WTC11 (cell line): Measurements from ENCODE around the gene LAMA4. TPM values are rescaled to one million over a fixed set of nuclear protein-coding genes. Genes with fewer than 3 reads are reported as not detected.

Experiments used
- ATAC-seq: fragments of 200-7000 bp; cut with Tn5 transposase; 2 replicates; pipeline ENCODE4 v1.10.0; 2021; ENCODE audit warnings: mild to moderate bottlenecking, moderate library complexity
- CTCF ChIA-PET: fragments of 300-600 bp; sonication (Branson Sonifier 250); formaldehyde crosslinking; loops from one replicate; lab custom pipeline; 2021; ENCODE audit warnings: antibody characterized with exemption; lab: Charles Lee
- POLR2A ChIA-PET: fragments of 350-600 bp; sonication (Branson Sonifier 250); formaldehyde crosslinking; loops from one replicate; lab custom pipeline; 2021; ENCODE audit warnings: antibody characterized with exemption; lab: Charles Lee
- DNase-seq: peaks from one replicate; pipeline ENCODE4 v3.0.0; 2021; ENCODE audit warnings: low spot score
- H3K27ac Mint-ChIP-seq: 2 replicates; pipeline ENCODE4 v1.8.0; 2021; ENCODE audit warnings: mixed read lengths
- H3K27me3 Mint-ChIP-seq: 2 replicates; pipeline ENCODE4 v1.8.0; 2021; ENCODE audit warnings: low read depth, mild to moderate bottlenecking, moderate library complexity, mixed read lengths
- H3K36me3 Mint-ChIP-seq: 2 replicates; pipeline ENCODE4 v1.8.0; 2021; ENCODE audit warnings: mixed read lengths
- H3K4me1 Mint-ChIP-seq: 2 replicates; pipeline ENCODE4 v1.8.0; 2022; ENCODE audit warnings: mixed read lengths
- H3K4me3 Mint-ChIP-seq: 2 replicates; pipeline ENCODE4 v1.8.0; 2021; ENCODE audit warnings: mild to moderate bottlenecking, moderate library complexity, mixed read lengths
- H3K9me3 Mint-ChIP-seq: 2 replicates; pipeline ENCODE4 v1.8.0; 2021; ENCODE audit warnings: mixed read lengths
- ESRRA ChIP-seq: sonication (generic); formaldehyde crosslinking; IDR thresholded peaks from 2 replicates; pipeline ENCODE4 v1.8.1; 2022; ENCODE audit warnings: mild to moderate bottlenecking, missing genetic modification reagents, borderline replicate concordance
- NFATC4 ChIP-seq: fragments of 250-450 bp; sonication (Bioruptor Pico); IDR thresholded peaks from 2 replicates; pipeline ENCODE4 v1.9.0; 2021; ENCODE audit warnings: mild to moderate bottlenecking
- TP53 ChIP-seq: sonication (generic); formaldehyde crosslinking; IDR thresholded peaks from 2 replicates; pipeline ENCODE4 v1.8.1; 2023; ENCODE audit warnings: mild to moderate bottlenecking, missing genetic modification reagents
- ZNF232 ChIP-seq: sonication (generic); formaldehyde crosslinking; IDR thresholded peaks from 2 replicates; pipeline ENCODE4 v1.8.0; 2022; ENCODE audit warnings: mild to moderate bottlenecking, missing genetic modification reagents
- total RNA-seq: library from RNA; stranded (reverse); gene quantifications from 3 replicates; pipeline ENCODE4 v1.2.3, GENCODE V29; 2021
- TF ChIP-seq, protein P1 (sequence below): sonication (generic); formaldehyde crosslinking; IDR thresholded peaks from 2 replicates; pipeline ENCODE4 v1.8.1; 2023; ENCODE audit warnings: mild to moderate bottlenecking, missing genetic modification reagents, borderline replicate concordance
- TF ChIP-seq, protein P2 (sequence below): fragments of 250-450 bp; sonication (Bioruptor Pico); IDR thresholded peaks from 2 replicates; pipeline ENCODE4 v2.1.2; 2022; ENCODE audit warnings: mild to moderate bottlenecking, moderate library complexity
- TF ChIP-seq, protein P3 (sequence below): fragments of 250-450 bp; sonication (Bioruptor Pico); IDR thresholded peaks from 2 replicates; pipeline ENCODE4 v1.9.0; 2021; ENCODE audit warnings: moderate library complexity, mild to moderate bottlenecking, inconsistent platforms, borderline replicate concordance
- TF ChIP-seq, protein P4 (sequence below): fragments of 250-450 bp; sonication (Bioruptor Pico); IDR thresholded peaks from 2 replicates; pipeline ENCODE4 v1.9.0; 2021; ENCODE audit warnings: mild to moderate bottlenecking
- TF ChIP-seq, protein P5 (sequence below): sonication (generic); formaldehyde crosslinking; conservative IDR thresholded peaks from 2 replicates; pipeline ENCODE4 v1.8.1; 2023; ENCODE audit warnings: mild to moderate bottlenecking, low read depth, missing genetic modification reagents, moderate library complexity
- TF ChIP-seq, protein P6 (sequence below): fragments of 250-450 bp; sonication (Bioruptor Pico); IDR thresholded peaks from 2 replicates; pipeline ENCODE4 v1.9.0; 2021; ENCODE audit warnings: mild to moderate bottlenecking
- TF ChIP-seq, protein P7 (sequence below): sonication (generic); formaldehyde crosslinking; IDR thresholded peaks from 2 replicates; pipeline ENCODE4 v1.8.1; 2023; ENCODE audit warnings: mild to moderate bottlenecking, missing genetic modification reagents, moderate library complexity

Gene LAMA4
- total RNA-seq, 1 experiment from 2014 or later: 1.6 TPM

DNA sequence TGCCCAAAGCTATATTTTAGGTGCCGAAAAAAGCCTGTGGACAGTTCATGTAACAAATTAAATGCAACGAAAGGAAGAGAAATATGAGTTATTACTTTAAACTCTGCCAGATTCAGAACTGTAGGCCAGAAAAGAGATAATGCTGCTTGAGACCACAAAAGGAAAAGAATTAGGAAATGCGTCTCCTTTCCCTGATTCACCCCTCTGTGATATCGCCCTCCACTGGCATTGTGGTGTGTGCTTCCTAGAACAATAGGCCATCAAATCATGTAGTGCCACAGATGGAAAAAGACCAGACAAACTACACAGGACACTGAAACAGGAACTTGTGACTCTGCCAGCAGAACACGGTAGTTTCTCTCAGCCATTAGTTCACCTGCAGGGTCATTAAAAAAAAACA, 14.7 kb upstream of the LAMA4 start (continued):
- TF ChIP-seq, protein P1, sequence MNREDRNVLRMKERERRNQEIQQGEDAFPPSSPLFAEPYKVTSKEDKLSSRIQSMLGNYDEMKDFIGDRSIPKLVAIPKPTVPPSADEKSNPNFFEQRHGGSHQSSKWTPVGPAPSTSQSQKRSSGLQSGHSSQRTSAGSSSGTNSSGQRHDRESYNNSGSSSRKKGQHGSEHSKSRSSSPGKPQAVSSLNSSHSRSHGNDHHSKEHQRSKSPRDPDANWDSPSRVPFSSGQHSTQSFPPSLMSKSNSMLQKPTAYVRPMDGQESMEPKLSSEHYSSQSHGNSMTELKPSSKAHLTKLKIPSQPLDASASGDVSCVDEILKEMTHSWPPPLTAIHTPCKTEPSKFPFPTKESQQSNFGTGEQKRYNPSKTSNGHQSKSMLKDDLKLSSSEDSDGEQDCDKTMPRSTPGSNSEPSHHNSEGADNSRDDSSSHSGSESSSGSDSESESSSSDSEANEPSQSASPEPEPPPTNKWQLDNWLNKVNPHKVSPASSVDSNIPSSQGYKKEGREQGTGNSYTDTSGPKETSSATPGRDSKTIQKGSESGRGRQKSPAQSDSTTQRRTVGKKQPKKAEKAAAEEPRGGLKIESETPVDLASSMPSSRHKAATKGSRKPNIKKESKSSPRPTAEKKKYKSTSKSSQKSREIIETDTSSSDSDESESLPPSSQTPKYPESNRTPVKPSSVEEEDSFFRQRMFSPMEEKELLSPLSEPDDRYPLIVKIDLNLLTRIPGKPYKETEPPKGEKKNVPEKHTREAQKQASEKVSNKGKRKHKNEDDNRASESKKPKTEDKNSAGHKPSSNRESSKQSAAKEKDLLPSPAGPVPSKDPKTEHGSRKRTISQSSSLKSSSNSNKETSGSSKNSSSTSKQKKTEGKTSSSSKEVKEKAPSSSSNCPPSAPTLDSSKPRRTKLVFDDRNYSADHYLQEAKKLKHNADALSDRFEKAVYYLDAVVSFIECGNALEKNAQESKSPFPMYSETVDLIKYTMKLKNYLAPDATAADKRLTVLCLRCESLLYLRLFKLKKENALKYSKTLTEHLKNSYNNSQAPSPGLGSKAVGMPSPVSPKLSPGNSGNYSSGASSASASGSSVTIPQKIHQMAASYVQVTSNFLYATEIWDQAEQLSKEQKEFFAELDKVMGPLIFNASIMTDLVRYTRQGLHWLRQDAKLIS (CRISPR knock-in tag): no peak
- TF ChIP-seq TP53 (CRISPR knock-in tag): no peak

DNA sequence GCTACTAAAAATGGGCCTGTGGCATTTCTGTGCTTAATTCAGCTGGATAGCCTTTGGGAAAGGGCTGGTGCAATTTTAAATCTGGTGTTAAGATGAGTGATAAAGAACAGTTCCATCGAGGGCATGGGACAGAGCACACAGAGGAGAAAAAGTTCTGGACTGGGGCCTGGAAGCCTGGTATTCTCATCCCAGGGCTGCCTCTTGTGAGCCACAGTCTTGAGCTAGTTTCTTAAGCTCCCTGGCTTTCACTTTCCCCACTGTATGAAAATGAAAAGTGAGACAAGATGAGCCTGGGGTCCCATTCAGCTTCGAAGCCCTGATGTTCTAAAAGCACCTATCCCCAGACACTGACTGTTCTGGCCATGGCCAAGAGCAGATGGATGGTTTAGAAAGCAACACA, 14.3 kb upstream of the LAMA4 start:
- TF ChIP-seq, protein P2, sequence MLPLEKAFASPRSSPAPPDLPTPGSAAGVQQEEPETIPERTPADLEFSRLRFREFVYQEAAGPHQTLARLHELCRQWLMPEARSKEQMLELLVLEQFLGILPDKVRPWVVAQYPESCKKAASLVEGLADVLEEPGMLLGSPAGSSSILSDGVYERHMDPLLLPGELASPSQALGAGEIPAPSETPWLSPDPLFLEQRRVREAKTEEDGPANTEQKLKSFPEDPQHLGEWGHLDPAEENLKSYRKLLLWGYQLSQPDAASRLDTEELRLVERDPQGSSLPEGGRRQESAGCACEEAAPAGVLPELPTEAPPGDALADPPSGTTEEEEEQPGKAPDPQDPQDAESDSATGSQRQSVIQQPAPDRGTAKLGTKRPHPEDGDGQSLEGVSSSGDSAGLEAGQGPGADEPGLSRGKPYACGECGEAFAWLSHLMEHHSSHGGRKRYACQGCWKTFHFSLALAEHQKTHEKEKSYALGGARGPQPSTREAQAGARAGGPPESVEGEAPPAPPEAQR: no peak
- TF ChIP-seq, protein P3, sequence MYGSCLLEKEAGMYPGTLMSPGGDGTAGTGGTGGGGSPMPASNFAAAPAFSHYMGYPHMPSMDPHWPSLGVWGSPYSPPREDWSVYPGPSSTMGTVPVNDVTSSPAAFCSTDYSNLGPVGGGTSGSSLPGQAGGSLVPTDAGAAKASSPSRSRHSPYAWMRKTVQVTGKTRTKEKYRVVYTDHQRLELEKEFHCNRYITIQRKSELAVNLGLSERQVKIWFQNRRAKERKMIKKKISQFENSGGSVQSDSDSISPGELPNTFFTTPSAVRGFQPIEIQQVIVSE (CRISPR knock-in tag): no peak
- TF ChIP-seq, protein P4, sequence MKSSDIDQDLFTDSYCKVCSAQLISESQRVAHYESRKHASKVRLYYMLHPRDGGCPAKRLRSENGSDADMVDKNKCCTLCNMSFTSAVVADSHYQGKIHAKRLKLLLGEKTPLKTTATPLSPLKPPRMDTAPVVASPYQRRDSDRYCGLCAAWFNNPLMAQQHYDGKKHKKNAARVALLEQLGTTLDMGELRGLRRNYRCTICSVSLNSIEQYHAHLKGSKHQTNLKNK (CRISPR knock-in tag): no peak
- TF ChIP-seq, protein P5, sequence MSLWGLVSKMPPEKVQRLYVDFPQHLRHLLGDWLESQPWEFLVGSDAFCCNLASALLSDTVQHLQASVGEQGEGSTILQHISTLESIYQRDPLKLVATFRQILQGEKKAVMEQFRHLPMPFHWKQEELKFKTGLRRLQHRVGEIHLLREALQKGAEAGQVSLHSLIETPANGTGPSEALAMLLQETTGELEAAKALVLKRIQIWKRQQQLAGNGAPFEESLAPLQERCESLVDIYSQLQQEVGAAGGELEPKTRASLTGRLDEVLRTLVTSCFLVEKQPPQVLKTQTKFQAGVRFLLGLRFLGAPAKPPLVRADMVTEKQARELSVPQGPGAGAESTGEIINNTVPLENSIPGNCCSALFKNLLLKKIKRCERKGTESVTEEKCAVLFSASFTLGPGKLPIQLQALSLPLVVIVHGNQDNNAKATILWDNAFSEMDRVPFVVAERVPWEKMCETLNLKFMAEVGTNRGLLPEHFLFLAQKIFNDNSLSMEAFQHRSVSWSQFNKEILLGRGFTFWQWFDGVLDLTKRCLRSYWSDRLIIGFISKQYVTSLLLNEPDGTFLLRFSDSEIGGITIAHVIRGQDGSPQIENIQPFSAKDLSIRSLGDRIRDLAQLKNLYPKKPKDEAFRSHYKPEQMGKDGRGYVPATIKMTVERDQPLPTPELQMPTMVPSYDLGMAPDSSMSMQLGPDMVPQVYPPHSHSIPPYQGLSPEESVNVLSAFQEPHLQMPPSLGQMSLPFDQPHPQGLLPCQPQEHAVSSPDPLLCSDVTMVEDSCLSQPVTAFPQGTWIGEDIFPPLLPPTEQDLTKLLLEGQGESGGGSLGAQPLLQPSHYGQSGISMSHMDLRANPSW (CRISPR knock-in tag): no peak
- no peak for TF ChIP-seq NFATC4
- TF ChIP-seq, protein P6, sequence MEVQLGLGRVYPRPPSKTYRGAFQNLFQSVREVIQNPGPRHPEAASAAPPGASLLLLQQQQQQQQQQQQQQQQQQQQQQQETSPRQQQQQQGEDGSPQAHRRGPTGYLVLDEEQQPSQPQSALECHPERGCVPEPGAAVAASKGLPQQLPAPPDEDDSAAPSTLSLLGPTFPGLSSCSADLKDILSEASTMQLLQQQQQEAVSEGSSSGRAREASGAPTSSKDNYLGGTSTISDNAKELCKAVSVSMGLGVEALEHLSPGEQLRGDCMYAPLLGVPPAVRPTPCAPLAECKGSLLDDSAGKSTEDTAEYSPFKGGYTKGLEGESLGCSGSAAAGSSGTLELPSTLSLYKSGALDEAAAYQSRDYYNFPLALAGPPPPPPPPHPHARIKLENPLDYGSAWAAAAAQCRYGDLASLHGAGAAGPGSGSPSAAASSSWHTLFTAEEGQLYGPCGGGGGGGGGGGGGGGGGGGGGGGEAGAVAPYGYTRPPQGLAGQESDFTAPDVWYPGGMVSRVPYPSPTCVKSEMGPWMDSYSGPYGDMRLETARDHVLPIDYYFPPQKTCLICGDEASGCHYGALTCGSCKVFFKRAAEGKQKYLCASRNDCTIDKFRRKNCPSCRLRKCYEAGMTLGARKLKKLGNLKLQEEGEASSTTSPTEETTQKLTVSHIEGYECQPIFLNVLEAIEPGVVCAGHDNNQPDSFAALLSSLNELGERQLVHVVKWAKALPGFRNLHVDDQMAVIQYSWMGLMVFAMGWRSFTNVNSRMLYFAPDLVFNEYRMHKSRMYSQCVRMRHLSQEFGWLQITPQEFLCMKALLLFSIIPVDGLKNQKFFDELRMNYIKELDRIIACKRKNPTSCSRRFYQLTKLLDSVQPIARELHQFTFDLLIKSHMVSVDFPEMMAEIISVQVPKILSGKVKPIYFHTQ (CRISPR knock-in tag): no peak
- TF ChIP-seq, protein P7, sequence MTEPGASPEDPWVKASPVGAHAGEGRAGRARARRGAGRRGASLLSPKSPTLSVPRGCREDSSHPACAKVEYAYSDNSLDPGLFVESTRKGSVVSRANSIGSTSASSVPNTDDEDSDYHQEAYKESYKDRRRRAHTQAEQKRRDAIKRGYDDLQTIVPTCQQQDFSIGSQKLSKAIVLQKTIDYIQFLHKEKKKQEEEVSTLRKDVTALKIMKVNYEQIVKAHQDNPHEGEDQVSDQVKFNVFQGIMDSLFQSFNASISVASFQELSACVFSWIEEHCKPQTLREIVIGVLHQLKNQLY (CRISPR knock-in tag): no peak
- no peak for TF ChIP-seq ZNF232
- TF ChIP-seq ESRRA (CRISPR knock-in tag): no peak
- ATAC-seq: no peak
- no peaks in the 10 kb centered on the region for H3K27me3 Mint-ChIP-seq
- H3K4me3 Mint-ChIP-seq: no peak overlapping the region
- CTCF ChIA-PET: interaction anchor here (0.7 to 4.5 kb wide), 7 partner anchors 11 to 98 kb away, joined by 3 to 38 read pairs (median 4); no protein-coding TSS in a partner anchor
- DNase-seq: no peak
- POLR2A ChIA-PET: no interaction called here
- H3K36me3 Mint-ChIP-seq: no peaks in the 10 kb centered on the region
- 0 out of 2 replicates have a peak, but pooled peaks cover 4% of the 10 kb centered on the region for H3K4me1 Mint-ChIP-seq
- no peak overlapping the region for H3K27ac Mint-ChIP-seq
- no peaks in the 10 kb centered on the region for H3K9me3 Mint-ChIP-seq
